NCI-H1417 treated with DMSO at 0.1 percent for 48 hours (cell line): ENCODE measurements around the gene MYOM1.
"Not testable (repeated sequence)": the region's sequence is repeated elsewhere in the genome, so short reads cannot be mapped to it uniquely, and the experiment has no call there.

Source experiments
- DNase-seq: peaks from one replicate; lab custom pipeline; 2025; lab: John Stamatoyannopoulos, UW

MYOM1 gene

DNA sequence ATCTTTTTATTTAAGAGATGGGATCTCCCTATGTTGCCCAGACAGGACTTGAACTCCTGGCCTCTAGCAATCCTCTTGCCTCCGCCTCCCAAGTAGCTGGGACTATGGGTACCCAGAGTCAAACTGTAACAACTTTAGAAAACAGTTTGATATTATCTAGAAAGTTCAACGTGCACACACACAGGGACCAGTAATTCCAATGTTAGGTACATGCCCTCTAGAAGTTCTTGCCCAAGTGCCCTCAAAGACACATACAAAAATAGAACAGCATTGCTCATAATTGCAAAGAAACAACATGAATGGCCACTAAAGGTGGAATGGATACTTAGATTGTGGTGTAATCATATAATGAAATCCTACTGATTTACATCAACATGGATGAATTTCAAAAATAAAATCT, 194.2 kb downstream of the MYOM1 start:
- DNase-seq = no peak

- DNase-seq = not testable (repeated sequence)
Observed at GRCh38 chr18:3023603-3024002, 196.2 kb downstream of the MYOM1 start.
